Ovary (tissue), 3 donors: ENCODE data around the gene TRIM41.

ENCODE experiments used
- CTCF ChIP-seq, 3 donors: fragments of 450-650 bp in 2 of 3; fragments of 200-600 bp in 1 of 3; IDR thresholded peaks; one replicate each; pipeline versions ENCODE4 v1.5.1 to v1.8.0; 2016 to 2022; ENCODE audit warnings: antibody characterized with exemption in 3 of 3, mild to moderate bottlenecking in 1 of 3
- EP300 ChIP-seq: sonication (generic); formaldehyde crosslinking; IDR thresholded peaks from one replicate; pipeline ENCODE4 v1.6.1; 2017; ENCODE audit warnings: antibody characterized with exemption
- POLR2A ChIP-seq: fragments of 450-650 bp; IDR thresholded peaks from one replicate; pipeline ENCODE4 v1.6.1; 2017; ENCODE audit warnings: antibody characterized with exemption, mild to moderate bottlenecking, moderate library complexity
- donor health status: DM: no; HTN: no; CAD: no.

GRCh38 chr5:181211208-181211607 is 11.9 kb upstream of the TRIM41 start:
- TF ChIP-seq CTCF (IDR thresholded peaks at IDR 0.05), result no peak
- TF ChIP-seq POLR2A, result no peak
- no peak for TF ChIP-seq EP300
